Smooth muscle cell (in vitro differentiated cells): Measurements from ENCODE around the gene RIBC2. TPM values are rescaled to one million over a fixed set of nuclear protein-coding genes. Genes with fewer than 3 reads are reported as not detected.
"Not testable (repeated sequence)": the region's sequence is repeated elsewhere in the genome, so short reads cannot be mapped to it uniquely, and the experiment has no call there.

Experiments used
- DNase-seq: peaks from one replicate; lab custom pipeline; 2025; ENCODE audit not compliant: unreplicated experiment; lab: John Stamatoyannopoulos, UW
- H2AFZ ChIP-seq: fragments of 200-600 bp; sonication (generic); 2 replicates; pipeline ENCODE4 v1.6.0; 2016; ENCODE audit warnings: antibody characterized with exemption, low read depth, mild to moderate bottlenecking
- H3F3A ChIP-seq: fragments of 200-600 bp; sonication (generic); 2 replicates; pipeline ENCODE4 v1.6.0; 2017; ENCODE audit warnings: antibody characterized with exemption, low read depth
- H3K27ac ChIP-seq: fragments of 200-600 bp; sonication (generic); 2 replicates; pipeline ENCODE4 v1.5.1; 2016; ENCODE audit warnings: low read depth, mild to moderate bottlenecking
- H3K27me3 ChIP-seq: fragments of 200-600 bp; sonication (generic); 2 replicates; pipeline ENCODE4 v1.6.1; 2016; ENCODE audit warnings: low read depth, mild to moderate bottlenecking
- H3K36me3 ChIP-seq: fragments of 200-600 bp; sonication (generic); 2 replicates; pipeline ENCODE4 v1.5.1; 2016; ENCODE audit warnings: low read depth
- H3K4me1 ChIP-seq: fragments of 200-600 bp; sonication (generic); 2 replicates; pipeline ENCODE4 v1.5.1; 2016; ENCODE audit warnings: low read depth
- H3K4me2 ChIP-seq: fragments of 200-600 bp; sonication (generic); 2 replicates; pipeline ENCODE4 v1.6.0; 2016; ENCODE audit warnings: mild to moderate bottlenecking
- H3K4me3 ChIP-seq: fragments of 200-600 bp; sonication (generic); 2 replicates; pipeline ENCODE4 v1.5.1; 2016; ENCODE audit warnings: mild to moderate bottlenecking
- H3K79me2 ChIP-seq: fragments of 200-600 bp; sonication (generic); 2 replicates; pipeline ENCODE4 v1.6.0; 2016; ENCODE audit warnings: low read depth, mild to moderate bottlenecking
- H3K9ac ChIP-seq: fragments of 200-600 bp; sonication (generic); 2 replicates; pipeline ENCODE4 v1.6.0; 2016; ENCODE audit warnings: low read depth
- H3K9me3 ChIP-seq: fragments of 200-600 bp; sonication (generic); replicated peaks from 2 replicates; pipeline ENCODE4 v1.5.1; 2016; ENCODE audit warnings: low read depth
- H4K20me1 ChIP-seq: fragments of 200-600 bp; sonication (generic); 2 replicates; pipeline ENCODE4 v1.6.0; 2016; ENCODE audit warnings: low read depth
- WGBS: methylation state at CpG from one replicate; pipeline ENCODE4 v1.1.7; 2016; ENCODE audit warnings: low lambda C conversion rate; 5-methylcytosine and 5-hydroxymethylcytosine counted together
- polyA plus RNA-seq: library from polyadenylated mRNA; unstranded; fragments of >200 nt; fragmentation: Nextera tagmentation; extraction: Ambion mirVana; gene quantifications from 2 replicates; pipeline ENCODE4 v1.2.1, GENCODE V29; 2016
- total RNA-seq: library from RNA; depleted of rRNA; stranded (reverse); fragments of >200 nt; gene quantifications from 2 replicates; pipeline ENCODE4 v1.2.3, GENCODE V29; 2014
- TF ChIP-seq, protein P1 (sequence below): fragments of 200-600 bp; sonication (generic); IDR thresholded peaks from 2 replicates; pipeline ENCODE4 v1.5.1; 2017; ENCODE audit warnings: borderline replicate concordance, mild to moderate bottlenecking, antibody characterized with exemption; ENCODE audit not compliant: insufficient read depth, poor library complexity, severe bottlenecking

Gene RIBC2
- total RNA-seq (1.2 and 1.6 TPM in 2 replicates), polyA plus RNA-seq (1.8 and 2.6 TPM in 2 replicates)

DNA sequence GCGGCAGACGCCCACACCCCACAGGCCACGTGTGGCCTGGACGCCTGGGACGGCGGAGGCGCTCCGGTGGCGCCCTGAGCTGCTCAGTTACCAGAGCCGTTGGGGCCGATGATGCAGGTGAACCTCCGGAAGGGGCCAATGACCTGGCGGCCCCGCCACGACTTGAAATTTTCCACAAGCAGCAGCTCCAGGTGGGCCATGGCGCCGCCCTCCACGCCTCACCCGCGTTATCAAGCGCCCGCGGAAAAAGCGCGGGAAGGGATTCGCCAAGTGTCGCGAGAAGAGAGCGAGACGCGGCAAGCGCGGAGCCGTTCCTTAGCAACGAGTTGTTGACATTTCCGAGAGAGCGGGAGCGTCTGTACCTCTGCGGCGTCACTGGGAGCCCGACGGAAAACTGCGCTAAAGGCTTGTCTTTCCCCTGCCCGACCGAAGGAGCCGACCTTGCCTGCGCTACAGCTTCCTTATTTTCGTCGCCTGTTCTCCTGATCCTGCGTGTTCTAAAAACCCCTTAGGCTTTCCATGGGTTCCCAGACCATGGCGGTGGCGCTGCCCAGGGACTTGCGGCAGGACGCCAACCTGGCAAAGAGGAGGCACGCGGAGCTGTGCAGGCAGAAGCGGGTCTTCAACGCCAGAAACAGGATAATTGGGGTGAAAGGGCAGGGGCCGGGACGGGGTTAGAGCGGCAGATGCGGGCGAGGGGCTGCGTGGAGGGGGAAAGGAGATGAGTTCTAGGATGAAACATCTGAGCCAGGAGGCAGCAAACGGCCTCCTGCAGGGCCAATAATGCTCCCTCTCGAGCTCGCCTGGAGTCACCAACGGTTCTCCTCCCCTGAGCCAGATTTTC, at the start of gene RIBC2, which contains the start of gene SMC1B:
Gene RIBC2, plus strand, starts transcription at position 326 of the 844 bp plus-strand sequence. Its CDS starts 194 bp downstream, at position 520.
Gene SMC1B, minus strand, starts transcription at position 232 of the 844 bp plus-strand sequence. Its CDS starts 32 bp downstream, at position 200.
- Histone ChIP-seq H3K9me3 (no peaks in the 10 kb centered on the region), H3K4me1 (peaks cover 5% of the 10 kb centered on the region), H3K4me3 (peak within 1 kb of the TSS; percentile 60), H3K27me3 (no peaks in the 10 kb centered on the region), H3K36me3 (no peaks in the 10 kb centered on the region), H3K79me2 (no peaks in the 10 kb centered on the region), H4K20me1 (no peaks in the 10 kb centered on the region), H2AFZ (peak within 1 kb of the TSS; percentile 99), H3F3A (no peaks in the 10 kb centered on the region), H3K27ac (peak within 1 kb of the TSS; percentile 71), H3K9ac (peak within 1 kb of the TSS; percentile 93), H3K4me2 (peak within 1 kb of the TSS; percentile 86)
- TF ChIP-seq, protein P1, sequence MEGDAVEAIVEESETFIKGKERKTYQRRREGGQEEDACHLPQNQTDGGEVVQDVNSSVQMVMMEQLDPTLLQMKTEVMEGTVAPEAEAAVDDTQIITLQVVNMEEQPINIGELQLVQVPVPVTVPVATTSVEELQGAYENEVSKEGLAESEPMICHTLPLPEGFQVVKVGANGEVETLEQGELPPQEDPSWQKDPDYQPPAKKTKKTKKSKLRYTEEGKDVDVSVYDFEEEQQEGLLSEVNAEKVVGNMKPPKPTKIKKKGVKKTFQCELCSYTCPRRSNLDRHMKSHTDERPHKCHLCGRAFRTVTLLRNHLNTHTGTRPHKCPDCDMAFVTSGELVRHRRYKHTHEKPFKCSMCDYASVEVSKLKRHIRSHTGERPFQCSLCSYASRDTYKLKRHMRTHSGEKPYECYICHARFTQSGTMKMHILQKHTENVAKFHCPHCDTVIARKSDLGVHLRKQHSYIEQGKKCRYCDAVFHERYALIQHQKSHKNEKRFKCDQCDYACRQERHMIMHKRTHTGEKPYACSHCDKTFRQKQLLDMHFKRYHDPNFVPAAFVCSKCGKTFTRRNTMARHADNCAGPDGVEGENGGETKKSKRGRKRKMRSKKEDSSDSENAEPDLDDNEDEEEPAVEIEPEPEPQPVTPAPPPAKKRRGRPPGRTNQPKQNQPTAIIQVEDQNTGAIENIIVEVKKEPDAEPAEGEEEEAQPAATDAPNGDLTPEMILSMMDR: no peak
- DNase-seq: peak; percentile 22
- 17% methylated on average over 64 of the region's 68 CpGs for WGBS

DNA sequence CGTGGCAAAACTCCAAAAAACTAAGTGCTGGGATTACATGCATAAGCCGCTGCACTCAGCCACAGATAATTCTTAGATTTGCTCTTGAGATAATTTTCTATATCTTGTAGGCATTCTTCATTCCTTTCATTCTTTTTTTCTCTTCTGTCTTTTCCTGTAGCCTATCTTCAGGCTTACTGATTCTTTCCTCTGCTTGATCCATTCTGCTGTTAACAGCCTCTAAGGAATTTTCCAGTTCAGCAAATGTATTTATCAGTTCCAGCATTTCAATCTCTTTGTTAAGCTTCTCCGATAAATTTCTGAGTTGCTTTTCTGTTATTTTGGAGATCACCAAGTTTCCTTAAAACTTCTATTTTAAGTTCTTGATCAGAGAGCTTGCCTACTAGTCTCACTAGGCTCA, 46.8 kb upstream of the RIBC2 start:
- H3K9me3 ChIP-seq: no peaks in the 10 kb centered on the region
- no peak for DNase-seq
- no peaks in the 10 kb centered on the region for H3K4me1 ChIP-seq
- no peak overlapping the region for H2AFZ ChIP-seq
- no peak overlapping the region for H3K9ac ChIP-seq
- peaks cover 3% of the 10 kb centered on the region for H3K27me3 ChIP-seq
- H3F3A ChIP-seq: no peaks in the 10 kb centered on the region
- WGBS: 79% methylated on average over 3 of the region's 3 CpGs
- no peak overlapping the region for H3K27ac ChIP-seq
- H3K4me3 ChIP-seq: no peak overlapping the region
- TF ChIP-seq, protein P1: no peak
- H3K79me2 ChIP-seq: no peaks in the 10 kb centered on the region
- H3K36me3 ChIP-seq: no peaks in the 10 kb centered on the region
- no peaks in the 10 kb centered on the region for H4K20me1 ChIP-seq
- H3K4me2 ChIP-seq: no peak overlapping the region

DNA sequence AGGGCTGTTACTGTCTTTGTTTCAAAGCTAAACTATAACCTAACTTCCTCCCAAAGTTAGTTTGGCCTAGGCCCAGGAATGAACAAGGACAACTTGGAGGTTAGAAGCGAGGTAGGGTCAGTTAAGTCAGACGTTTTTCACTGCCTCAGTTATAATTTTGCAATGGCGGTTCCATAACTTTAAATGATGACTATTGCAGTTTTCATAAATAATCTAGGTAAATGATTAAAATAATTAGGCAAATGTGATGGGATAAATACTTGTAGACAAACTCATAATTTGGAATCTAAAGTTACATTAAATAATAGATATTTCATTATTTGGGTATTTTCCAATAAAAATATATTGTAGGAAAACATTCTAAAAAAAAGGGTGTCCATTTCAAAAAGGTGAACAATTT, 39.9 kb upstream of the RIBC2 start:
- H3K4me2 ChIP-seq, H3K4me1 ChIP-seq, H3K9me3 ChIP-seq, H3K4me3 ChIP-seq, H3K9ac ChIP-seq, H3F3A ChIP-seq, H3K79me2 ChIP-seq, H3K27me3 ChIP-seq, DNase-seq, H2AFZ ChIP-seq, H3K36me3 ChIP-seq, H3K27ac ChIP-seq, H4K20me1 ChIP-seq: not testable (repeated sequence)
- 94% methylated on average over 3 of the region's 3 CpGs for WGBS

DNA sequence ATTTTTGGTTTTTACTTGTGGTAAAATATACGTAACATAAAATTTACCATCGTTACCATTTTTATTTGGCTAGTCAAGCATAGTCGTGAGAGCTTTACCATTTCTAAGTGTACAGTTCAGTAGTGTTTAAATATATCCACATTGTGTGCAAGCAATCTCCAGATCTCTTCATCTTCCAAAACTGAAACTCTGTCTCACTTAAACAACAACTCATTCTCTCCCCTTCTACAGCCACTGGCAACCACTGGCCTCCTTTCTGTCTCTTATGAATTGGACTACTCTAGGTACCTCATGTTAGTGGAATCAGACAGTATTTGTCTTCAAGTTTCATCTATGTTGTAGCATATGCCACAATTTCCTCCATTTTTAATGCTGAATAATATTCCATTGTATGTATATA, 37.5 kb upstream of the RIBC2 start:
- TF ChIP-seq, protein P1: no peak
- Histone ChIP-seq H3K9ac (no peak overlapping the region), H3K27me3 (peaks cover 7% of the 10 kb centered on the region), H3K4me1 (no peaks in the 10 kb centered on the region), H3K79me2 (no peaks in the 10 kb centered on the region), H3F3A (no peaks in the 10 kb centered on the region), H3K9me3 (no peaks in the 10 kb centered on the region), H2AFZ (no peak overlapping the region), H3K4me3 (no peak overlapping the region), H3K27ac (no peak overlapping the region), H3K4me2 (no peak overlapping the region), H3K36me3 (no peaks in the 10 kb centered on the region), H4K20me1 (no peaks in the 10 kb centered on the region)
- WGBS: 67% methylated on average over 3 of the region's 3 CpGs
- no peak for DNase-seq
